ENCODE measurements around the gene NOVA2. TPM values are rescaled to one million over a fixed set of nuclear protein-coding genes. Genes with fewer than 3 reads are reported as not detected.

The NOVA2 gene
- total RNA-seq, 1 experiment from 2014 or later: 2.5 TPM

DNA sequence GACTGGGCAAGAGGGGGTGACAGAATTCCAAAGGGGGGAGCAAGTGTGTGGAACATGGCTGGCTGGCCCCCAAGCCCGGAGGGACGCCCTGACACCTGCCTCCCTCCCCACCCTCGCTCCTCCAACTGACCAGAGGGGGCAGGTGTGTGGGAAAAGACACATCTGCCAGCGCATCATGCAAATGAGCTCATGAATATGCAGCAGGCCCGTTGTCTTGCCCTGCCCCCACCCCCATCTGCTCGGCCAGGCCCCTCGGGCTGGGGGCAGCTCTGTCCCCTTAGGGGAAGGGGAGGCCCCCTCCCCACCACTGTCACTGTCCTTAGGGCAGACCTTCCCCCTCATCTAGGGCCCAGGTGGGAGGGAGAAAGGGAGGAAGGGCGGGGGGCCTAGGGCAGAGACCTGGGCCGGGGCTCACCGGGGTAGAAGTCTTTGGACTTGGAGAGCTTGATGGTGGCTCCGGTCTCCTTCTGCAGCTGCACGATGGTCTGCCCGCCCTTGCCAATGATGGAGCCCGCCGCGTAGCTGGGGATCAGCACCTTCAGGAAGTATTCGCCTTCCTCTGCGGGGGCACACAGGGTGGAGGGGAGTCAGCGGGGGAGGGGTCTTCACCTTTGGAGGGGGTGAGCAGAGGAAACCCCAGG is 12.9 kb downstream of the NOVA2 start:
- CTCF ChIA-PET: interaction anchor here (0.6 to 0.8 kb wide), 3 partner anchors 8 to 67 kb away, joined by 3 to 4 read pairs (median 3); partner anchors contain the start of gene CCDC61
- ATAC-seq: peak; percentile 71

DNA sequence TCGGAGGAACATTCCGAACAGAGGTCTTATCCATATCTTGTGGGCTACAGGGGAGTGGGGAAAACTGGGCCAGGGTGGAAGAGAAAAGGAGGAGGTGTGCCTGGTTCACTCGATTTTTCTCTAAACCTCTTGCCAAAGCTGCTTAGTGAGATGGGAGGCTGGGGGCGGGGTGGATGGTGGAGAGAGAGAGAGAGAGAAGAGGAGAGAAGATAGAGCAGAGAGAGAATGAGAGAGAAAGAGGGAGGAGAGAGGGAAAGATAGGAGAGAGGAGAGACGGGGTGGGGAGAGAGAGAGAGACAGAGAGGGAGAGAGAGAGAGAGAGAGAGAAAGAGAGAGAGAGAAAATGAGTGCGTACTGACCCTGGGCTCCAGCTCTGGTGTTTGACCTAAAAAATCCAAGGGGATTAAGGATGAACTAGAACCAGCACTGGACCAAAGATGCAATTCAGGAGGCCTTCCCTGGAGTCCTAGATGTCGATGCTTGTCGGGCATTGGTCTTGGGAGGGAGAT is 14.1 kb downstream of the NOVA2 start:
- H3K36me3 ChIP-seq (ENCODE audit: control insufficient read depth in 1 of 2, insufficient read depth in 2 of 2, low read length in 2 of 2): no peaks in the 10 kb centered on the region
- H3K4me1 ChIP-seq (ENCODE audit: control insufficient read depth in 1 of 2, insufficient read depth in 2 of 2, low read length in 2 of 2): peaks cover 10 to 18% of the 10 kb centered on the region in 2 experiments; a peak in 3 of 4 replicates
- H2AFZ ChIP-seq (ENCODE audit: low read depth, low read length, poor library complexity, severe bottlenecking): no peak overlapping the region
- no peaks in the 10 kb centered on the region for H4K20me1 ChIP-seq (ENCODE audit: insufficient read depth)
- no peaks in the 10 kb centered on the region for H3K9me3 ChIP-seq (ENCODE audit: control insufficient read depth in 1 of 2, insufficient read depth in 1 of 2, low read depth in 1 of 2, low read length in 2 of 2)
- H3K27me3 ChIP-seq (ENCODE audit: insufficient read depth, low read length): peaks cover 6% of the 10 kb centered on the region; the same call in 1 of the 2 replicates
- no peaks in the 10 kb centered on the region for H3K9me2 ChIP-seq (ENCODE audit: insufficient read depth)
- H3K79me2 ChIP-seq (ENCODE audit: insufficient read depth, low read length): no peaks in the 10 kb centered on the region
- DNase-seq (ENCODE audit: low read depth, low spot score) (no peak), ATAC-seq (no peak)
- ChIA-PET POLR2A (no interaction called here), CTCF (no interaction called here), RAD21 (ENCODE audit: low non-redundant PET in 1 of 2, low total read pairs in 2 of 2, uncharacterized antibody in 2 of 2, unreplicated experiment in 2 of 2) (no interaction called here)
- H3K27ac ChIP-seq (ENCODE audit: low read depth, low read length): no peak overlapping the region
- no peak overlapping the region for H3K9ac ChIP-seq (ENCODE audit: low read length)
- no TSS peak for BruUV-seq (replicated peaks)
- H3K4me2 ChIP-seq (ENCODE audit: low read length): no peak overlapping the region
- no peak overlapping the region for H3K4me3 ChIP-seq (replicated peaks in 1 of 2; ENCODE audit: low read depth in 1 of 2, low read length in 2 of 2)
- TF ChIP-seq, protein P1, sequence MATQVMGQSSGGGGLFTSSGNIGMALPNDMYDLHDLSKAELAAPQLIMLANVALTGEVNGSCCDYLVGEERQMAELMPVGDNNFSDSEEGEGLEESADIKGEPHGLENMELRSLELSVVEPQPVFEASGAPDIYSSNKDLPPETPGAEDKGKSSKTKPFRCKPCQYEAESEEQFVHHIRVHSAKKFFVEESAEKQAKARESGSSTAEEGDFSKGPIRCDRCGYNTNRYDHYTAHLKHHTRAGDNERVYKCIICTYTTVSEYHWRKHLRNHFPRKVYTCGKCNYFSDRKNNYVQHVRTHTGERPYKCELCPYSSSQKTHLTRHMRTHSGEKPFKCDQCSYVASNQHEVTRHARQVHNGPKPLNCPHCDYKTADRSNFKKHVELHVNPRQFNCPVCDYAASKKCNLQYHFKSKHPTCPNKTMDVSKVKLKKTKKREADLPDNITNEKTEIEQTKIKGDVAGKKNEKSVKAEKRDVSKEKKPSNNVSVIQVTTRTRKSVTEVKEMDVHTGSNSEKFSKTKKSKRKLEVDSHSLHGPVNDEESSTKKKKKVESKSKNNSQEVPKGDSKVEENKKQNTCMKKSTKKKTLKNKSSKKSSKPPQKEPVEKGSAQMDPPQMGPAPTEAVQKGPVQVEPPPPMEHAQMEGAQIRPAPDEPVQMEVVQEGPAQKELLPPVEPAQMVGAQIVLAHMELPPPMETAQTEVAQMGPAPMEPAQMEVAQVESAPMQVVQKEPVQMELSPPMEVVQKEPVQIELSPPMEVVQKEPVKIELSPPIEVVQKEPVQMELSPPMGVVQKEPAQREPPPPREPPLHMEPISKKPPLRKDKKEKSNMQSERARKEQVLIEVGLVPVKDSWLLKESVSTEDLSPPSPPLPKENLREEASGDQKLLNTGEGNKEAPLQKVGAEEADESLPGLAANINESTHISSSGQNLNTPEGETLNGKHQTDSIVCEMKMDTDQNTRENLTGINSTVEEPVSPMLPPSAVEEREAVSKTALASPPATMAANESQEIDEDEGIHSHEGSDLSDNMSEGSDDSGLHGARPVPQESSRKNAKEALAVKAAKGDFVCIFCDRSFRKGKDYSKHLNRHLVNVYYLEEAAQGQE (IDR thresholded peaks at IDR 0.05; ENCODE audit: low read depth): no peak
- TF ChIP-seq, protein P2, sequence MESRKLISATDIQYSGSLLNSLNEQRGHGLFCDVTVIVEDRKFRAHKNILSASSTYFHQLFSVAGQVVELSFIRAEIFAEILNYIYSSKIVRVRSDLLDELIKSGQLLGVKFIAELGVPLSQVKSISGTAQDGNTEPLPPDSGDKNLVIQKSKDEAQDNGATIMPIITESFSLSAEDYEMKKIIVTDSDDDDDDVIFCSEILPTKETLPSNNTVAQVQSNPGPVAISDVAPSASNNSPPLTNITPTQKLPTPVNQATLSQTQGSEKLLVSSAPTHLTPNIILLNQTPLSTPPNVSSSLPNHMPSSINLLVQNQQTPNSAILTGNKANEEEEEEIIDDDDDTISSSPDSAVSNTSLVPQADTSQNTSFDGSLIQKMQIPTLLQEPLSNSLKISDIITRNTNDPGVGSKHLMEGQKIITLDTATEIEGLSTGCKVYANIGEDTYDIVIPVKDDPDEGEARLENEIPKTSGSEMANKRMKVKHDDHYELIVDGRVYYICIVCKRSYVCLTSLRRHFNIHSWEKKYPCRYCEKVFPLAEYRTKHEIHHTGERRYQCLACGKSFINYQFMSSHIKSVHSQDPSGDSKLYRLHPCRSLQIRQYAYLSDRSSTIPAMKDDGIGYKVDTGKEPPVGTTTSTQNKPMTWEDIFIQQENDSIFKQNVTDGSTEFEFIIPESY (IDR thresholded peaks at IDR 0.05; ENCODE audit: extremely low read depth, insufficient replicate concordance, low read length): no peak
- TF ChIP-seq JUND (IDR thresholded peaks at IDR 0.05) (no peak), SP1 (IDR thresholded peaks at IDR 0.05; ENCODE audit: low read depth) (no peak), SRF (IDR thresholded peaks at IDR 0.05; ENCODE audit: low read depth) (no peak)
- intact Hi-C loops (cut with micrococcal nuclease): no loop called here

More for the DNA sequence above, 12.9 kb downstream of the NOVA2 start:
- ChIA-PET POLR2A (interaction anchor here (0.7 to 1.0 kb wide), 2 partner anchors 35 to 1416 kb away, joined by 4 to 5 read pairs; partner anchors contain the start of gene CCDC61), RAD21 (ENCODE audit: low non-redundant PET in 1 of 2, low total read pairs in 2 of 2, uncharacterized antibody in 2 of 2, unreplicated experiment in 2 of 2) (interaction anchor here in 1 of 2 experiments (0.7 kb wide), 1 partner anchor 49 kb away, joined by 3 read pairs; no protein-coding TSS in a partner anchor)
- no peak overlapping the region for H3K27ac ChIP-seq (ENCODE audit: low read depth, low read length)
- no peak for DNase-seq (ENCODE audit: low read depth, low spot score)
- H3K79me2 ChIP-seq (ENCODE audit: insufficient read depth, low read length): no peaks in the 10 kb centered on the region
- peaks cover 6% of the 10 kb centered on the region; the same call in 1 of the 2 replicates for H3K27me3 ChIP-seq (ENCODE audit: insufficient read depth, low read length)
- no peaks in the 10 kb centered on the region for H3K9me3 ChIP-seq (ENCODE audit: control insufficient read depth in 1 of 2, insufficient read depth in 1 of 2, low read depth in 1 of 2, low read length in 2 of 2)
- no peaks in the 10 kb centered on the region for H3K36me3 ChIP-seq (ENCODE audit: control insufficient read depth in 1 of 2, insufficient read depth in 2 of 2, low read length in 2 of 2)
- H3K4me3 ChIP-seq (replicated peaks in 1 of 2; ENCODE audit: low read depth in 1 of 2, low read length in 2 of 2): no peak overlapping the region
- H3K9ac ChIP-seq (ENCODE audit: low read length): no peak overlapping the region
- no peak for TF ChIP-seq SP1 (IDR thresholded peaks at IDR 0.05; ENCODE audit: low read depth)
- no peak for TF ChIP-seq RAD21 (IDR thresholded peaks at IDR 0.05; ENCODE audit: low read depth)
- TF ChIP-seq, protein P3, sequence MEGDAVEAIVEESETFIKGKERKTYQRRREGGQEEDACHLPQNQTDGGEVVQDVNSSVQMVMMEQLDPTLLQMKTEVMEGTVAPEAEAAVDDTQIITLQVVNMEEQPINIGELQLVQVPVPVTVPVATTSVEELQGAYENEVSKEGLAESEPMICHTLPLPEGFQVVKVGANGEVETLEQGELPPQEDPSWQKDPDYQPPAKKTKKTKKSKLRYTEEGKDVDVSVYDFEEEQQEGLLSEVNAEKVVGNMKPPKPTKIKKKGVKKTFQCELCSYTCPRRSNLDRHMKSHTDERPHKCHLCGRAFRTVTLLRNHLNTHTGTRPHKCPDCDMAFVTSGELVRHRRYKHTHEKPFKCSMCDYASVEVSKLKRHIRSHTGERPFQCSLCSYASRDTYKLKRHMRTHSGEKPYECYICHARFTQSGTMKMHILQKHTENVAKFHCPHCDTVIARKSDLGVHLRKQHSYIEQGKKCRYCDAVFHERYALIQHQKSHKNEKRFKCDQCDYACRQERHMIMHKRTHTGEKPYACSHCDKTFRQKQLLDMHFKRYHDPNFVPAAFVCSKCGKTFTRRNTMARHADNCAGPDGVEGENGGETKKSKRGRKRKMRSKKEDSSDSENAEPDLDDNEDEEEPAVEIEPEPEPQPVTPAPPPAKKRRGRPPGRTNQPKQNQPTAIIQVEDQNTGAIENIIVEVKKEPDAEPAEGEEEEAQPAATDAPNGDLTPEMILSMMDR (IDR thresholded peaks at IDR 0.05 in 2 of 3, conservative IDR thresholded peaks at IDR 0.05 in 1 of 3; ENCODE audit: borderline replicate concordance in 1 of 3, insufficient read depth in 1 of 3, low read depth in 2 of 3, low read length in 2 of 3): peak in 2 of 3 experiments; percentile 32 to 35; a peak in 2 of 6 replicates
- H3K9me2 ChIP-seq (ENCODE audit: insufficient read depth): no peaks in the 10 kb centered on the region
- BruUV-seq (replicated peaks): no TSS peak
- no peak overlapping the region for H2AFZ ChIP-seq (ENCODE audit: low read depth, low read length, poor library complexity, severe bottlenecking)
- no peak overlapping the region for H3K4me2 ChIP-seq (ENCODE audit: low read length)
- no peaks in the 10 kb centered on the region for H4K20me1 ChIP-seq (ENCODE audit: insufficient read depth)
- intact Hi-C loops (cut with micrococcal nuclease): no loop called here
- H3K4me1 ChIP-seq (ENCODE audit: control insufficient read depth in 1 of 2, insufficient read depth in 2 of 2, low read length in 2 of 2): peaks cover 9 to 12% of the 10 kb centered on the region in 2 experiments; a peak in 3 of 4 replicates
